IPS-18c (cell line): ENCODE measurements around the gene ERFE.
"Not testable (repeated sequence)": the region's sequence is repeated elsewhere in the genome, so short reads cannot be mapped to it uniquely, and the experiment has no call there.

Experiments used
- H3K4me3 ChIP-seq: 2 replicates; pipeline ENCODE4 v1.7.0; 2013; ENCODE audit warnings: low read depth, mild to moderate bottlenecking, low read length, moderate library complexity; ENCODE audit not compliant: insufficient read depth
- H3K9me3 ChIP-seq: one replicate; pipeline ENCODE4 v1.6.1; 2013; ENCODE audit warnings: mild to moderate bottlenecking, low read length, moderate library complexity; ENCODE audit not compliant: control insufficient read depth, insufficient read depth

Gene ERFE

DNA sequence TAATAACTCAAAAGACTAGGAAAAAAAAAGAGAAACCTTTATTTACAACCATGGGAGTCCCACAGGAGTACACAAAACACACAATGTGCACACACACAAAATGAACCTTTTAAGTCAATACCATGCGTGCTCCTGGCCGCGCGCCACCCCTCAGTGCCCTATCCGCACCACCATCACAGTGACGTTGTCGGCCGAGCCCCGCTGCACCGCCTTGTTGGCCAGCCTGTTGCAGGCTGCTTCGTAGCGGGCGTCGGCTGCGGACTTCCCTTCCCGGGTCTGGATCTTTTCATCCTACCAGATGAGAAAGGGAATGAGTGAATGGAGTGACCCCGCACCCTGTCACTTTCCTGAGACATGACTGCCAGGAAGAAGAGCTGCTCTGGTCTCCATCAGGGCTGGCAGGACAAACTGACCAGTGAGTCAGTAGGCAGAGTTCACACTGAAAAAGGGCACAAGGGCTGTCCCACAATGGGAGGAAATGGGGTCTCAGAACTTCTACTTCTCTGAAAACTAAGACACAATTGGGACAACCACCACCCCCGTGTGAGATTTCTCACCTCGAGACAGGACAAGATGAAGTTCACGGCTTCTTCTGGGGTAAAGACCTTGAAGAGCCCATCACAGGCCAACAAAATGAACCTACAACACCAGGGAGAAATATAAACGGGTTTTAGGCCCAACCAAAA is 11.8 kb downstream of the ERFE start:
- Histone ChIP-seq H3K4me3 (no peak overlapping the region), H3K9me3 (peaks cover 2% of the 10 kb centered on the region)

- H3K4me3 ChIP-seq, H3K9me3 ChIP-seq: not testable (repeated sequence)
Measured at GRCh38 chr2:238171072-238171431, 12.3 kb downstream of the ERFE start.

DNA sequence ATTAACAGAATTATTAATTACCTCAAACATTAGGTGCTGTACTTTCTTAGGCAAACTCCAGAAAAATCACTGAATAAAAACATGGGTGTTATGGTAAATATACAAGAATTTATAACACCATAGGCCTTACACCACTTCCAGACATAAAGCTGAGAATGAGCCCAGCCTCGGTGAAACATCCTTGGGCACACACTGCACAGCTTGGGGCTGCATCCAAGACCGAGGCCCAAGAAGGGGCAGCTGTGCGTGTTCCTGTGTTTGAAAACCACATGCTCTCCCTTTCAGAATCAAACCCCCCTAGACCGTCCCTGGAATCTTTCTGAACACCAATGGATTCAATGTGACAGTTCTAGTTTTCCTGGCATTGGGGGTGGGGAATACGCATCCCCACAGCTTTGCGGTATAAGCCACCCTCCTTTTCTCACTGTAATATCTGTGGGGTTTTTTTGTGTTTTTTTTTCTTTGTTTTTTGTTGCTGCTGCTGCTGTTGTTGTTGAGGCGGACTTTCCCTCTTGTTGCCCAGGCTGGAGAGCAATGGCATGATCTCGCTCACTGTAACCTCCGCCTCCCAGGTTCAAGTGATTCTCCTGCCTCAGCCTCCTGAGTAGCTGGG is 12.9 kb downstream of the ERFE start:
- no peak overlapping the region for H3K4me3 ChIP-seq
- no peaks in the 10 kb centered on the region for H3K9me3 ChIP-seq

GRCh38 chr2:238172439-238172838 is 13.7 kb downstream of the ERFE start:
- H3K9me3 ChIP-seq = no peaks in the 10 kb centered on the region

GRCh38 chr2:238173692-238174091 is 14.9 kb downstream of the ERFE start:
- no peaks in the 10 kb centered on the region for H3K9me3 ChIP-seq
- no peak overlapping the region for H3K4me3 ChIP-seq

More at GRCh38 chr2:238172439-238172838, 13.7 kb downstream of the ERFE start:
- no peak overlapping the region for H3K4me3 ChIP-seq

DNA sequence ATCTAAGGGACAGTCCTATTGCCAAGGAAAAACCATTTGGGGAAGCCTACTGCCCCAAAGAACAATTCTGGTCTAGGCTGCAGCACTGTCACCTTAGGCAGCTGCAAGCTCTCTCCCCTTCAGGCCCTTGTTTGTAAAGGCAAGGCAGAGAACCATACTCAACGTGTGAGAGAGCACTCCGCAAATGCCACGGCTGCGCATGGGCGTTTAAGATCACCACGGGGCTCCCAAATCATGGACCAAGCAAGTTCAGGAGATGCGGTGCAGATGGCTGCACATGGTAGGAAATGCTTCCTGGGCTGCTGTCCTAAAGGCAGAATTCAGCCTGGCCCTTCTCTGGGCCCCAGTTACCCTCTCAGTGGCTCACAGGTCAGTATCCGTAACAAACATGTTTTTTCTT is 15.5 kb downstream of the ERFE start:
- Histone ChIP-seq H3K9me3 (no peaks in the 10 kb centered on the region), H3K4me3 (no peak overlapping the region)

DNA sequence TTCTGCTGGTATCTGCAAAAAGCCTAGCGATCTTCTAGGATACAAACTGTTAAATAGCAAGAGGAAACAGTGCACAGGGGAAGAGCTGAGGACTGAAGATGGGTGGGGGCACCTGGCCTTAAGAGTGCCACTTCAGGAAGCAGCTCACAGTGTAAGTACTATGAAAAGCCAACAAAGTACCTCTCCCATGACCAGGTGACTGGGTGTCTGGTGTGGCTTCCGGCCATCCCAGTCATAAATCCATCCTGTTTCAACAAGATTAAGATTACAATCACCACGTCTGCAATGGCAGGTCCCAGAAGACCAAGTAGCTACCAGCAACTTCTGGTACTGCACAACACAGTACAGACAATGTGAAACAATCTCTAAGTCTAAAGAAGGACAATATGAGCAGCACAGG is 15.9 kb downstream of the ERFE start:
- Histone ChIP-seq H3K4me3 (no peak overlapping the region), H3K9me3 (no peaks in the 10 kb centered on the region)

- H3K4me3 ChIP-seq = no peak overlapping the region
- no peaks in the 10 kb centered on the region for H3K9me3 ChIP-seq
Measured at GRCh38 chr2:238176613-238177012, 17.8 kb downstream of the ERFE start.

GRCh38 chr2:238180554-238180953 is 21.8 kb downstream of the ERFE start:
- H3K4me3 ChIP-seq = no peak overlapping the region
- no peaks in the 10 kb centered on the region for H3K9me3 ChIP-seq

DNA sequence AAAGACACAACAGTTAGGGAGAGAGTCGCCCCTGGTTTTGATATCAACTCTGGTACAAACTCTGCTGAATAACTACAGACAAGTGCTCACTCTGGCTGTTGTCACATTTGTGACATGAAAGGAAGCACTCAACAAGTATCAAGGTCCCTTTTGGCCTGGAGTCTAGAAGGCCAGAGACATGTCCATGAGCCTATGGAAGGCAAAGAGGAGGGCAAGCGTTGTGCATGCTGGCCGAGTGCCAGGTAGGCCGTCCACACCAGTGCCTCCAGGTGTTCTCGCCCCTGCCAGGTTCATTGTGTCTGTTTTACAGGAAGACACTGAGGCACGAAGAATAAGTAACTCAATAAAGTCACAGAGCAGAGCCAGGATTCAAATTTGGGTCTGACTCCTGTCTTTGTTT is 23.6 kb downstream of the ERFE start:
- Histone ChIP-seq H3K9me3 (no peaks in the 10 kb centered on the region), H3K4me3 (no peak overlapping the region)

DNA sequence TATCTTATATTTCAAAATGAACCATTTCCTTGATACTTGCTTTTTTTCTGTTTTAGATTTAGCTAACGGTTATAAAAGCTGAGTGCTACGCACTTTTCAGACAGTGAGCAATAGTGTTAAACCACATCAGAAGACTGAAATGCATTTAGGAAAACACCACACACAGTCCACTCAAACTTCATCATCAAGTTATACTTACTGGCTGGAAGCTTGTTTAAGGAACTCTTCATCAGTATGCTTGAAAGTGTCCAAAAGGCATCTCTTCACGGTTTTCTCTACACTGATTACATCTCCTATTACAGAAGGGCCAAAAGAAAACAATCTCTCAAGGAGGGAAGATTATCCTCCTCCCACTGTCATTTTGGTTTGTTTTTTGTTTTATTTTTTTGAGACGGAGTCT is 25.1 kb downstream of the ERFE start:
- Histone ChIP-seq H3K9me3 (no peaks in the 10 kb centered on the region), H3K4me3 (no peak overlapping the region)

GRCh38 chr2:238187618-238188548 is 29.1 kb downstream of the ERFE start:
- no peak overlapping the region for H3K4me3 ChIP-seq
- no peaks in the 10 kb centered on the region for H3K9me3 ChIP-seq

DNA sequence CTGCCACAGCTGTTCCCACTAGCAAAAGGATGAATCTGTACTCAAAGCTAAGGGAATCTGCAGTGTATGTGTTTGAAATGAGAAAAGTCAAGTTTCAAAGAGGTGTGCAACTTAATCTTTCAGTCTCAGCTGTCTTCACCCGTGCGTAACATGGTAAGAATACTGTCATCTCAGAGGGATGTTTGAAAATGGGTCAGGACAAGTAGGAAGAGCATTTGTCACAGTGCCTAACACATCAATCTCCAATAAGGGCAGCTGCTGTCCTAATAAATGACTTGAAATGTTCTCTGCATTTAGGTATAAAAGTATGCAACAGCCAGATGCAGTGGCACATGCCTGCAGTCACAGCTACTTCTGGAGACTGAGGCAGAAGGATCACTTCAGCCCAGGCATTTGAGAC is 31.7 kb downstream of the ERFE start:
- Histone ChIP-seq H3K9me3 (no peaks in the 10 kb centered on the region), H3K4me3 (no peak overlapping the region)

DNA sequence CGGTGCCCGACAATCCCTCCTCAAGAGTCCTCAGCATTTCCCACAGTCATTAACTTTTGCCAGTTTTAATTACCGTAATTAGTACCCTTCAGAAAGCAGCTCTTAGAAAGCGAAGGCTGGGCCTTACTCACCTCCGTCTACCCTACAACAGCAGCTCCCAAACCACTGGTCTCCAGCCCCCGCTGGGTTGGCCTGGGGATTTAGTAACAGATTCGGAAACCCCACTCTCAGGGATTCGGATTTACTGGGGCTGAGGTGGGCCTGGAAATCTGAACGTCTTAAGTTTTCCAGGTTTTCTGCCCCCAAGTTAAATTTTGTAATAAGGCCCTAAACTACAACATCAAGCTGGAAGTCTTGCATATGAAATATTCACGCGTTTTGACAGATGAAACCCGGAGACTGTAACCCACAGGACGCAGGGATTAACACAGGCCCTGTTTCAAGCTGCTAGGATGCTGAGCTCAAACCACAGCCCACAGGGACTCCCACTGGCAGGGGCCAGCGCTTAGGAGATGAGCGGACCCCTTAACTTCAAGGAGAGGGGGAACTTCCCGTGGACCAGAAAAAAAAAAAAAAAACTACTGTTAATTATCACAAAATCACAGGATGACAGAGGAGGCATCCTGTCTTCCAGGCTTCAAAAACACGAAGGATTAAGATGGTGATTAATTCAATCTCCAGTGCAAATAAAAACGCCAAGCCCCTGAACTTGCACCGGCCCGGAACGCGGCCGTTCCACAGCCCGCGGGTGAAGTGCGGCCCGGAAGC is 43.7 kb downstream of the ERFE start:
- H3K4me3 ChIP-seq = peak overlapping the region; percentile 70
- peaks cover 2% of the 10 kb centered on the region for H3K9me3 ChIP-seq

- Histone ChIP-seq H3K9me3 (peaks cover 2% of the 10 kb centered on the region), H3K4me3 (peak within 1 kb of the TSS; percentile 70)
Measured at GRCh38 chr2:238203094-238203972, 44.6 kb downstream of the ERFE start, which contains the start of gene ILKAP. ILKAP (minus strand) TSS chr2:238203695; CDS start chr2:238203553, 142 bp downstream.

GRCh38 chr2:238203973-238204683 is 45.4 kb downstream of the ERFE start:
- Histone ChIP-seq H3K4me3 (peak overlapping the region; percentile 48; the same call in 1 of the 2 replicates), H3K9me3 (peaks cover 2% of the 10 kb centered on the region)
